Cardiac muscle cell (in vitro differentiated cells and primary cell): ENCODE data around the gene ARHGEF7. TPM values are rescaled to one million over a fixed set of nuclear protein-coding genes. Genes with fewer than 3 reads are reported as not detected.

Experiments
- DNase-seq, 2 donors: peaks; one replicate each; pipeline versions ENCODE4 v3.0.0 to v3.0.0-alpha.2; 2010 to 2017; ENCODE audit warnings: low read depth in 1 of 2, low spot score in 1 of 2
- H3K27ac ChIP-seq: fragments of 200-600 bp; sonication (generic); 2 replicates; pipeline ENCODE4 v1.5.1; 2016
- H3K27me3 ChIP-seq: fragments of 200-600 bp; sonication (generic); 2 replicates; pipeline ENCODE4 v1.6.0; 2016; ENCODE audit warnings: control low read depth
- H3K36me3 ChIP-seq: fragments of 200-600 bp; sonication (generic); 2 replicates; pipeline ENCODE4 v1.5.1; 2016; ENCODE audit warnings: control low read depth
- H3K4me1 ChIP-seq: fragments of 200-600 bp; sonication (generic); 2 replicates; pipeline ENCODE4 v1.8.1; 2017; ENCODE audit warnings: low read depth, mild to moderate bottlenecking, mixed run types
- H3K4me3 ChIP-seq: fragments of 200-600 bp; sonication (generic); 2 replicates; pipeline ENCODE4 v1.5.1; 2016; ENCODE audit warnings: mild to moderate bottlenecking
- H3K9me3 ChIP-seq: fragments of 200-600 bp; sonication (generic); 2 replicates; pipeline ENCODE4 v1.5.1; 2017; ENCODE audit warnings: low read depth, mild to moderate bottlenecking, control low read depth
- polyA plus RNA-seq: library from polyadenylated mRNA; unstranded; fragments of >200 nt; fragmentation: Nextera tagmentation; extraction: Ambion mirVana; gene quantifications from 2 replicates; pipeline ENCODE4 v1.2.1, GENCODE V29; 2016
- total RNA-seq: library from RNA; depleted of rRNA; stranded (reverse); fragments of >200 nt; gene quantifications from 2 replicates; pipeline ENCODE4 v1.2.3, GENCODE V29; 2016
- TF ChIP-seq, protein P1 (sequence below): IDR thresholded peaks from 2 replicates; pipeline ENCODE4 v1.5.1; 2012; ENCODE audit warnings: low read depth, mild to moderate bottlenecking, low read length

ARHGEF7 gene
- total and polyA plus RNA-seq, 2 experiments from 2014 or later: 20.4 to 32.3 TPM

DNA sequence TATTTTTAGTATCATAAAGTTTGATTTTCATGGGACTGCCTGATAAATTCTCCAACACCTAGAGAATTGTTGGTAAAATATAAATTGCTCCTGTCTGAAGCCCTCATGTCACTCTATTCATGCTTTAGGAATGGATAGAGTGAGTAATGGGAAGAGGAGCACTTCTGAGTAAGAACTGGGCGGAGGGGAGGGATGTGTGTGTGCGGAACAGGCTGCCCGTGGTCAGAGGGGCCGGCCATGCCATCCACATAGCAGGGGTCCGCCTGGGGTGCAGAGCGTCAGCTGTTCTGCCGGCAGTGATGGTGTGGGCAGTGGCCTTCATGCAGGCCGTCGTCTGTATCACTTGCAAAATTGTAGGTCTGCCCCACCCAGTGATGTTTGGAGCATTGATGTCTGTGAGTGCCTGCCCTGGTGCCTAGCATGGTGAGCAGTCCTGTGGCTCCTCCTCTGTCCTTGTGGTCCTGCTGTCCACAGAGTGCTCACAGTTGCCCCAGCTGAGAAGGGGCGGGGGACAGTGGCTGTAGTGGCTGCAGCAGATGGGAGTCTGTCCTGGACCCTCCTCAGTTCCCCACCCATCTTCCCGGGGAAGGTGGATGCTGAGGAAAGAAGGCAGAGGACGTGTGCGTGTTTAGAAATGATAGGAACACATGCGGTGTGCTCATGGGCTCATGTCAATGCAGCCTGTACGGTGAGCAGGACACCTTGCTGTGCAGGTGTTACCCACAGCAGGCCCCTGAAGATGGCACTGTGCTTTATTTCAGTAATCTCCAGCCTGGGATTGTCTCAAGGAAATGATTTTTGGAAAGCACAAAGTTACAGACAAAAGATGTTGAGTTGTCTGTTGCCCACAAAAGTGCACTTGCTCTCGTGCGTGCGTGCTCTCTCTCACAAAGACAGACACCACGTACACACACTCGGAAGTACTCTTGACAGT lies 155.9 kb downstream of the ARHGEF7 start:
- peaks cover 20% of the 10 kb centered on the region for H3K36me3 ChIP-seq
- H3K4me3 ChIP-seq: no peak overlapping the region
- H3K4me1 ChIP-seq: peaks cover 9% of the 10 kb centered on the region
- no peak for DNase-seq
- H3K9me3 ChIP-seq: no peaks in the 10 kb centered on the region
- H3K27ac ChIP-seq: no peak overlapping the region
- TF ChIP-seq, protein P1, sequence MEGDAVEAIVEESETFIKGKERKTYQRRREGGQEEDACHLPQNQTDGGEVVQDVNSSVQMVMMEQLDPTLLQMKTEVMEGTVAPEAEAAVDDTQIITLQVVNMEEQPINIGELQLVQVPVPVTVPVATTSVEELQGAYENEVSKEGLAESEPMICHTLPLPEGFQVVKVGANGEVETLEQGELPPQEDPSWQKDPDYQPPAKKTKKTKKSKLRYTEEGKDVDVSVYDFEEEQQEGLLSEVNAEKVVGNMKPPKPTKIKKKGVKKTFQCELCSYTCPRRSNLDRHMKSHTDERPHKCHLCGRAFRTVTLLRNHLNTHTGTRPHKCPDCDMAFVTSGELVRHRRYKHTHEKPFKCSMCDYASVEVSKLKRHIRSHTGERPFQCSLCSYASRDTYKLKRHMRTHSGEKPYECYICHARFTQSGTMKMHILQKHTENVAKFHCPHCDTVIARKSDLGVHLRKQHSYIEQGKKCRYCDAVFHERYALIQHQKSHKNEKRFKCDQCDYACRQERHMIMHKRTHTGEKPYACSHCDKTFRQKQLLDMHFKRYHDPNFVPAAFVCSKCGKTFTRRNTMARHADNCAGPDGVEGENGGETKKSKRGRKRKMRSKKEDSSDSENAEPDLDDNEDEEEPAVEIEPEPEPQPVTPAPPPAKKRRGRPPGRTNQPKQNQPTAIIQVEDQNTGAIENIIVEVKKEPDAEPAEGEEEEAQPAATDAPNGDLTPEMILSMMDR: no peak
- no peaks in the 10 kb centered on the region for H3K27me3 ChIP-seq

DNA sequence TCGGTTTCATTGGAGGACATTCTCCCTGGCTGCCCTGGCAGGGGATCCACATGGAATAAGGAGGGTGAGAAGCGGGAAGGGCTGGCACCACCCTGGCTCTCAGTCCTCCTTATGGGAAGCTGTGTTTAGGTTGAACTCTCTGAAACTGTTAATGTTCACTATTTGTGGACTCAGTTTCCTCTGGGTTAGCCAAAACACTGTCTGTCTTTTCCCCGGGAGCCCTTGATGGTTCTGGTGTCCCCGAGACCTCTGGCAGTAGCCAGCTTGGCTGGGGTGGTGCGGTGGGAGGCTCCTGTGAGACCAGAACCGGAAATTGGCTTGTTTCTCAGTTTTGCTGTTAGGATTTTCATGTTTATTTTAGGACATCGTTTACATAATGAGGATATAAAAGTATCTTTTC lies 157.0 kb downstream of the ARHGEF7 start:
- Histone ChIP-seq H3K27ac (no peak overlapping the region), H3K27me3 (no peaks in the 10 kb centered on the region), H3K9me3 (no peaks in the 10 kb centered on the region), H3K4me3 (no peak overlapping the region), H3K36me3 (peaks cover 26% of the 10 kb centered on the region), H3K4me1 (peaks cover 11% of the 10 kb centered on the region)
- TF ChIP-seq, protein P1: no peak
- no peak for DNase-seq

DNA sequence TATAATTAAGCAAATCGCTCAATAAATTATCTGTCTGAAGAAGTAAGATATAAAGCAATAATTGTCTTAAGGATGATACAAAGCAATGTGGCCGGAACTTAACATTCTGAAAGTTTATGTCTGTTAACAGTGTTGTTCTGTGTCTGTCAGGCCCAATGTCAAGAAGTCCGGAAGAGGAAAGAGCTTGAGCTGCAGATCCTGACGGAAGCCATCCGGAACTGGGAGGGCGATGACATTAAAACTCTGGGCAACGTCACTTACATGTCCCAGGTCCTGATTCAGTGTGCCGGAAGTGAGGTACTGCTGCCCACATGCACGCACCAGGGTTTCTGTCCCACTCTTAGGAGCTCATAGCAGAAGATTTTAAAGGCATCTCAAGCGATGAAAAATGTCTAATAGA lies 160.3 kb downstream of the ARHGEF7 start:
- Histone ChIP-seq H3K4me3 (no peak overlapping the region), H3K27ac (peak overlapping the region; percentile 73), H3K27me3 (no peaks in the 10 kb centered on the region), H3K36me3 (peaks cover 20% of the 10 kb centered on the region), H3K9me3 (no peaks in the 10 kb centered on the region), H3K4me1 (peaks cover 28% of the 10 kb centered on the region)
- TF ChIP-seq, protein P1: no peak
- DNase-seq: peak in 1 of 2 donors; percentile 60

DNA sequence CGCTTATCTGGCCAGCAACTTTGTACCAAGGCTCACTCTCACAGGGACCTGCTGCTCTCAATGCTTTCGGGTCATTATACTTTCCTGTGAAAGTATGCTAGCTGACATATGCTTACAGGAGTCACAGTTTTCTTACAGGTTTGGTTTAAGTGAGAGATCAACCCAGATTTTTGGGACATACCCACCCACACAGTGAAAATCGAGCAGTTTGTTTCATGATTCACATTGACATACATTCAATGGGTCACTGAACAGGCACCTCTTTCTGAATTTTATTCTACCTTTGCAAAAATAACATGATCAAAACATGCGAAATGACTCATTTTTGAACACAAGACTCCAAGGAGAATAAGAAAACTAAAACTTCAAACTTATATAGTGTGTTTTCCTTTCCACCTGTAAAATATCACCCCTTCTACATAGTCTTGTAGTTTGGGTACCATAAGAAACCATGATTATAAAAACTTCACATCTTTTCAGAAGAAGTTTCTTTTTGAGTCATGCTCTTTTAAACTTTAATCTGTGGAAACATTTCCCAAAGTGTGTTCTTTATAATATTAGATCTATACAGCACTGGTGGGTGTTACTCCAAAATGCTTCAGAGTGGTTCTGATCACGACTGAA lies 161.0 kb downstream of the ARHGEF7 start:
- peaks cover 33% of the 10 kb centered on the region for H3K4me1 ChIP-seq
- H3K27me3 ChIP-seq: no peaks in the 10 kb centered on the region
- H3K9me3 ChIP-seq: no peaks in the 10 kb centered on the region
- H3K27ac ChIP-seq: peak overlapping the region; percentile 73
- TF ChIP-seq, protein P1: no peak
- no peak overlapping the region for H3K4me3 ChIP-seq
- no peak for DNase-seq
- peaks cover 24% of the 10 kb centered on the region for H3K36me3 ChIP-seq

DNA sequence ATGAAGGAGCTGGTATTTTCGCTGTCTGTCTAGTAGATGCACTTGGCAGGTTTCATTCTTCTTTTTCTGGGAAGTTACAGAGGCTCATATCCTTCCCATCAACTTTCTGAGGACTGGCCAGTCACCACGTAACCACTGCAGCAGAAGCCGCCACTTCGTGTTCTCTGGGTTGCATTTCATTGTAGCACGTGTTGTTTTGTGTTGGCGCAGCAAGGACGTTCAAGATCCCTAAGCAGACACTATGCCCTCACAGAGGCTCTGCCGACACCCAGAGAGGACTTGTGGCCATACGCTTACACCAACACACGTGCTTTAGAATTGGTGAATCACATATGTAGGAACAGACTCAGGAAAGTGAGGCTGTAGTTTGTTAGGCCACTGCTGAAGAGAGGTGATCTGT lies 163.1 kb downstream of the ARHGEF7 start:
- Histone ChIP-seq H3K9me3 (no peaks in the 10 kb centered on the region), H3K4me1 (peaks cover 45% of the 10 kb centered on the region), H3K27ac (peak overlapping the region; percentile 21), H3K4me3 (no peak overlapping the region), H3K27me3 (no peaks in the 10 kb centered on the region), H3K36me3 (peaks cover 27% of the 10 kb centered on the region)
- TF ChIP-seq, protein P1: no peak
- no peak for DNase-seq
